Esophagus muscularis mucosa (tissue), 3 donors: ENCODE measurements around the gene CLN5.

Source experiments
- CTCF ChIP-seq, 3 experiments: fragments of 200-600 bp in 2 of 3; fragments of 450-650 bp in 1 of 3; sonication (generic) in 2 of 3; IDR thresholded peaks; one replicate each; pipeline ENCODE4 v1.5.1; 2017 to 2019; ENCODE audit warnings: antibody characterized with exemption in 3 of 3, mild to moderate bottlenecking in 2 of 3, moderate library complexity in 1 of 3
- POLR2A ChIP-seq: fragments of 450-650 bp; IDR thresholded peaks from one replicate; pipeline ENCODE4 v1.6.1; 2017; ENCODE audit warnings: antibody characterized with exemption, moderate library complexity, mild to moderate bottlenecking, low read depth

GRCh38 chr13:76953968-76954367 lies 37.9 kb upstream of the CLN5 start:
- TF ChIP-seq CTCF (IDR thresholded peaks at IDR 0.05) (no peak), POLR2A (no peak)
